ENCODE data around the gene AGT. TPM values are rescaled to one million over a fixed set of nuclear protein-coding genes. Genes with fewer than 3 reads are reported as not detected.

Gene AGT
- total RNA-seq, 1 donor from 2014 or later, result 0.26 TPM

DNA sequence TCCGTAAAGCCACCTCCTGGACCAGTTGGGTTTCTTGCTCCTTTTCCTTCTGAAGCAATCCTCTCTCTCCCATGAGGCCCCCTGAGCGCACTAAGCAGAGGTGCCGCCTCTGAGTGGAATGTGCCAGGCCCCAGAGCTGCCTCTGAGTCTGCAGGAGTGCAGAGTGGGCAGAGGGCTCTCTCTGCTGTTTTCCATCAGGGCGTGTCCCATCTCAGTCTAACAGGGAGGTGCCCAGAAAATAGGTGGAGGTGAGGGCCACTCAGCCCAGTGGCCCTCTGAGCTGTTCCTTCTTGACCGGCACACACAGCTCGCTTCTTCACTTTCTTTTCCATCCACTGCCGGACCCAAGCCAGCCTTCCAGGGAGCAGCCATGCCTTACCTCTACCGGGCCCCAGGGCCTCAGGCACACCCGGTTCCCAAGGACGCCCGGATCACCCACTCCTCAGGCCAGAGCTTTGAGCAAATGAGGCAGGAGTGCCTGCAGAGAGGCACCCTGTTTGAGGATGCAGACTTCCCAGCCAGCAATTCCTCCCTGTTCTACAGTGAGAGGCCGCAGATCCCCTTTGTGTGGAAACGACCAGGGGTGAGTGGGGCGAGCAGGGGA lies 33.3 kb upstream of the AGT start, which contains the start of gene CAPN9:
Gene CAPN9, plus strand, starts transcription at position 262 of the 604 bp plus-strand sequence. Its CDS starts 109 bp downstream, at position 371.
- no peak within 1 kb of the TSS for H3K27ac Mint-ChIP-seq (ENCODE audit: unreplicated experiment)
- H3K4me3 Mint-ChIP-seq, result no peak within 1 kb of the TSS
- H3K9me3 Mint-ChIP-seq, result no peaks in the 10 kb centered on the region
- H3K4me1 Mint-ChIP-seq, result peaks cover 44% of the 10 kb centered on the region
- no peaks in the 10 kb centered on the region for H3K36me3 Mint-ChIP-seq (ENCODE audit: low read depth)
- DNase-seq (ENCODE audit: low read depth, low spot score), result no peak
- TF ChIP-seq, protein P1, sequence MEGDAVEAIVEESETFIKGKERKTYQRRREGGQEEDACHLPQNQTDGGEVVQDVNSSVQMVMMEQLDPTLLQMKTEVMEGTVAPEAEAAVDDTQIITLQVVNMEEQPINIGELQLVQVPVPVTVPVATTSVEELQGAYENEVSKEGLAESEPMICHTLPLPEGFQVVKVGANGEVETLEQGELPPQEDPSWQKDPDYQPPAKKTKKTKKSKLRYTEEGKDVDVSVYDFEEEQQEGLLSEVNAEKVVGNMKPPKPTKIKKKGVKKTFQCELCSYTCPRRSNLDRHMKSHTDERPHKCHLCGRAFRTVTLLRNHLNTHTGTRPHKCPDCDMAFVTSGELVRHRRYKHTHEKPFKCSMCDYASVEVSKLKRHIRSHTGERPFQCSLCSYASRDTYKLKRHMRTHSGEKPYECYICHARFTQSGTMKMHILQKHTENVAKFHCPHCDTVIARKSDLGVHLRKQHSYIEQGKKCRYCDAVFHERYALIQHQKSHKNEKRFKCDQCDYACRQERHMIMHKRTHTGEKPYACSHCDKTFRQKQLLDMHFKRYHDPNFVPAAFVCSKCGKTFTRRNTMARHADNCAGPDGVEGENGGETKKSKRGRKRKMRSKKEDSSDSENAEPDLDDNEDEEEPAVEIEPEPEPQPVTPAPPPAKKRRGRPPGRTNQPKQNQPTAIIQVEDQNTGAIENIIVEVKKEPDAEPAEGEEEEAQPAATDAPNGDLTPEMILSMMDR (conservative IDR thresholded peaks at IDR 0.05), result no peak
- no peaks in the 10 kb centered on the region for H3K27me3 Mint-ChIP-seq (ENCODE audit: low read depth)

DNA sequence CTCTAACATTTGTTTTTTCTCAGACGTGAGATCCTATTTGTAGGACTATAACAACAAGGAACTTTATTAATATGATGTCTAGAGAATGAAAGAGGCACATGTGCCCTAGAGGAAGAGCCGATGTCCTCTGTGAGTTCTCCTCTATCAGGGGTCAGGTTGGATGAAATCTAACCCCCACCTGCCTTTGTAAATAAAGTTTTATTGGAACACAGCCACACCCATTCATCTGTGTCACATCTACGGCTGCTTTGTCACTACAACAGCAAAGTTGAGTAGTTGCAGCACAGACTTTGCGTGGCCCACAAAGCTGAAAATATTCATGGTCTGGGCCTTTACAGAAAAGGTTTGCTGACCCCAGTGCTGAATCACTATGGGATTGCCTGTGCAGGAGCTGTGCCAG lies 32.7 kb upstream of the AGT start:
- H3K4me1 Mint-ChIP-seq, result peaks cover 39% of the 10 kb centered on the region
- no peak overlapping the region for H3K27ac Mint-ChIP-seq (ENCODE audit: unreplicated experiment)

DNA sequence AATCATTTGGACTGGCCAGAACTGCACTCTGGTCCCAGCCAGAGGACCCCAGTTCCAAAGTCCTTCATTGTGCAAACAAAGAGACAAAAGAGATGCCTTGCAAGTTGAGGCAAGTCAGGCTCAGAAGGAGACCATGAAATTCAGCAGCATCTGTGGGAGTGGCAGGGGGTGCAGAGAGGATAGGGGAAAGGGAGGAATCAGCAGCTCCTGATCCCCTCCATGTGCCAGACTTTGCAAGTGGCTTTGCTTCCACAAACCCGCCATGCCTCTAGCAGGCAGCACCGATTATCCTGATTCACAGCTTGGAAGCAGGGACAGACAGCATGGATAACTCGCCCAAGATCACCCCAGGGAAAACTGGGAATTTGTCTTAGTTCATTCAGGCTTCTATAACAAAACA lies 31.1 kb upstream of the AGT start:
- Mint-ChIP-seq H3K36me3 (ENCODE audit: low read depth) (no peaks in the 10 kb centered on the region), H3K4me1 (peaks cover 29% of the 10 kb centered on the region), H3K9me3 (no peaks in the 10 kb centered on the region), H3K4me3 (no peak overlapping the region), H3K27me3 (ENCODE audit: low read depth) (no peaks in the 10 kb centered on the region), H3K27ac (ENCODE audit: unreplicated experiment) (no peak overlapping the region)
- no peak for DNase-seq (ENCODE audit: low read depth, low spot score)
- TF ChIP-seq, protein P1 (conservative IDR thresholded peaks at IDR 0.05), result no peak

More for the DNA sequence above, 32.7 kb upstream of the AGT start:
- Mint-ChIP-seq H3K9me3 (no peaks in the 10 kb centered on the region), H3K27me3 (ENCODE audit: low read depth) (no peaks in the 10 kb centered on the region), H3K4me3 (no peak overlapping the region), H3K36me3 (ENCODE audit: low read depth) (no peaks in the 10 kb centered on the region)
- TF ChIP-seq, protein P1 (conservative IDR thresholded peaks at IDR 0.05), result no peak
- DNase-seq (ENCODE audit: low read depth, low spot score), result no peak

DNA sequence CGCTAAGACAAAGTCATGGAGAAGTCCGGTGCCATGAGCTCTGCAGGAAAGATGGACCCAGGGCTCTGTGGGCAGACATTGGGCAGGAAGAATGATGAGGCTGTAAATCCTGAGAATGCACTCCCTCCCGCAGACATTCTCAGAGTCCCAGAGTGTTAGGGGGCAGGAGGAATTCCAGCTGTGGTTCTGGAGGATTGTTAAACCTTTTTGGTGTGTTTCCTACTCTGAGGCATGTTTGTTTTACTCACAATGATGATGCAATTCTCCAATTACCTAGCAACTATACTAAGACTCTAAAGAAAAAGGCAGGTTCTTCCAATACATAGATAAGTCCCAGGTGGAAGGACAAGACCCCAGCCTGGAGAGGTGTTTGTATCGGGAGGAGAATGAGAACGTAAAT lies 30.5 kb upstream of the AGT start:
- Mint-ChIP-seq H3K36me3 (ENCODE audit: low read depth) (no peaks in the 10 kb centered on the region), H3K27ac (ENCODE audit: unreplicated experiment) (no peak overlapping the region)

DNA sequence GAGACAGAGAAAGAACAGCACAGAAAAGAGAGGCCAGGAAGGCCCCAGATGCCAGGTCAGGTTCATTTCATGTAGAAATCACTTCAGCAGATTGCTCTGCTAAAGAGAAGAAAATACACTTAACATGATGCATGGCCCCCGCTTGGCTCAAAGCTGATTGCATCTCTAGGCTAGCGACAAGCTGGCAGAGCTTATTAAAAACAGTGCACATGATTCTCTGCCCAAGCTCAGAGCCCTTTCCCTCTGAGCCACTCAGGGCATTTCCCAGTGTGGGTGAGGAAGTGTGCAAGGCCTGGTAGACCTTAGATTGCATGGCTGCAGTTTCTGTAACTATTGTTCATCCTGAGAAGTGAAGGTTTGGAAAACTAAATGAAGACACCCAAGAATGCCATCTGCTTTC lies 30.0 kb upstream of the AGT start:
- Mint-ChIP-seq H3K9me3 (no peaks in the 10 kb centered on the region), H3K4me1 (peaks cover 18% of the 10 kb centered on the region), H3K4me3 (no peak overlapping the region), H3K27me3 (ENCODE audit: low read depth) (no peaks in the 10 kb centered on the region), H3K36me3 (ENCODE audit: low read depth) (no peaks in the 10 kb centered on the region), H3K27ac (ENCODE audit: unreplicated experiment) (no peak overlapping the region)
- TF ChIP-seq, protein P1 (conservative IDR thresholded peaks at IDR 0.05), result no peak
- no peak for DNase-seq (ENCODE audit: low read depth, low spot score)

More for the DNA sequence above, 30.5 kb upstream of the AGT start:
- no peak for DNase-seq (ENCODE audit: low read depth, low spot score)
- H3K4me1 Mint-ChIP-seq, result peaks cover 22% of the 10 kb centered on the region
- no peak overlapping the region for H3K4me3 Mint-ChIP-seq
- H3K9me3 Mint-ChIP-seq, result no peaks in the 10 kb centered on the region
- TF ChIP-seq, protein P1 (conservative IDR thresholded peaks at IDR 0.05), result no peak
- no peaks in the 10 kb centered on the region for H3K27me3 Mint-ChIP-seq (ENCODE audit: low read depth)

Measured in neural crest cell (in vitro differentiated cells).